GM21423 (cell line): ENCODE results near the gene AGBL3.

Experiments
- ATAC-seq: cut with Tn5 transposase; IDR thresholded peaks from one replicate; pipeline ENCODE4 v1.9.1; 2021; ENCODE audit warnings: mild to moderate bottlenecking, moderate library complexity; ENCODE audit not compliant: unreplicated experiment

The AGBL3 gene

DNA sequence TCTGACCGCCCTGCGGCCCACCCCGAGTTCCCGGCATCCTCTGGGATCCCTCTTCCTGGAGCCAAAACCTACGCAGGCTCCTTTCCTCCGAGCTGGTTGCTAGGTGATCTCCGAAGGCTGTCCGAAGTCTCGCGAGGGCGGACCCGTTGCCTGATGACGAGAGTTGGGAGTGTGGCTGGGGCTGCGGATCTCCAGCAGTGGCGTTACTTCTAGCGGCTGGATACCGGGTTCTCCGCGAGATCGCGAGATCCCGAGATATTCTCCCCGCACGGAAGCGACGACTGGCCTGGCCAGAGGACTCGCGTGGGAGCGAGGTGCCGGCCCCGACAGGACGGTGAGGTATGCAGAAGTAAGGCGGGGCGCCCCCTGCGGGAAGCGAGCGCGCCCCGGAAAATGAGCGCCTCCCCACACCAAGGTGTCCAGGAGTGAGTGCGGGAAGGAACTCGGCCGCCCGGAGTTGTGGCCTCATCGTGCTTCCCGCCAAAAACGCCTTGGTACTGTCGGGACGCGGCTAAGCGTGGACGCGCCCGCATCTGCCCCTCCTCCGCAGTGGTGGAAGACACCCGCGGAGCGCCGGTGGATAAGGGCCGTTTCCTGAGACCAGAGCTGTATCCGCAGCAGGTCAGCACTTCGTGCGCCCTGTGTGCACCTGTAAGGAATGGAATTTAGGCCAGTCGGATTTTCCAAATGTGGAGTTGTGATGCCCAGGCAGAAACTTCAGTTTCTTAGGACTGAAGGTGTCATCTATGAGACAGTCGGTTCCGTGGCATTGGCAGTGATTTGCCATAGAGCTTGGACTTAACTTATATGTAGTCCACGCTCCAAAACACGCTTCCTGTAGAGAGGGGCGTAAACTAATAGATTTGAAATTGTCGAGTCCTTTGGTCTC, at the start of gene AGBL3:
Gene AGBL3, plus strand, starts transcription at position 146 of the 889 bp plus-strand sequence. CDS start 1,426 bp downstream, outside the sequence.
- peak; percentile 88 for ATAC-seq

DNA sequence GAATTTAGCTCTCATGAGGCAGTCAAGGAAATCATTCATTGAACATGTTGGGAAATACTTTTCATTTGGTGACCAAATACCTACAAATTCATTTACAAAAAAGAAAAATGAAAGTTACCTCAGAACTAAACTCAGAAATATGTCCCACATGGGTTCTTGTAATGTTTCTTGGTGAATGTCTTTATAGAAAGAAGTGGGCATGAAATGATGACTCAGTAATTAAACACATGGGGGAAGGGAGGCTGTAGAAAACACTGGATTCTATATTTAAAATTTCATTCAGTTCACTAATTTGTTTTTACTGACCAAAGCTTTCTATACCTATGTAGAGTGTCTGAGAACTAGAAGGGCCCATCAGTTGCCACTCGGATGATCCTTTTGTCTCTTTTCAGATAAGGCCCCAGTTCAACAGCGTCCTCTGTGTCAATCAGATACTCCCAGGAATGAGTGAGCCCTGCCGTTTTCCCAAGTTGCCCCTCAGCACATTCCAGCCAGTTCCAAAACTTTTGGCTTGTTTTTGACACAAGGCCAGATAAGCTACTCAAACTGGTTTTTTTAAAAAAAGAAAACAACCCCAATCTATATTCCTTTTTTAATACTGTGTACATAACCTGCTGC, 49.3 kb upstream of the AGBL3 start:
- no peak for ATAC-seq

GRCh38 chr7:134938141-134938540, 48.2 kb upstream of the AGBL3 start:
- no peak for ATAC-seq

GRCh38 chr7:134939136-134939535, 47.2 kb upstream of the AGBL3 start:
- no peak for ATAC-seq

GRCh38 chr7:134940729-134941128, 45.6 kb upstream of the AGBL3 start:
- no peak for ATAC-seq

- no peak for ATAC-seq
Observed at GRCh38 chr7:134941185-134941900, 45.0 kb upstream of the AGBL3 start.

GRCh38 chr7:134941952-134942351, 44.4 kb upstream of the AGBL3 start:
- ATAC-seq: no peak

DNA sequence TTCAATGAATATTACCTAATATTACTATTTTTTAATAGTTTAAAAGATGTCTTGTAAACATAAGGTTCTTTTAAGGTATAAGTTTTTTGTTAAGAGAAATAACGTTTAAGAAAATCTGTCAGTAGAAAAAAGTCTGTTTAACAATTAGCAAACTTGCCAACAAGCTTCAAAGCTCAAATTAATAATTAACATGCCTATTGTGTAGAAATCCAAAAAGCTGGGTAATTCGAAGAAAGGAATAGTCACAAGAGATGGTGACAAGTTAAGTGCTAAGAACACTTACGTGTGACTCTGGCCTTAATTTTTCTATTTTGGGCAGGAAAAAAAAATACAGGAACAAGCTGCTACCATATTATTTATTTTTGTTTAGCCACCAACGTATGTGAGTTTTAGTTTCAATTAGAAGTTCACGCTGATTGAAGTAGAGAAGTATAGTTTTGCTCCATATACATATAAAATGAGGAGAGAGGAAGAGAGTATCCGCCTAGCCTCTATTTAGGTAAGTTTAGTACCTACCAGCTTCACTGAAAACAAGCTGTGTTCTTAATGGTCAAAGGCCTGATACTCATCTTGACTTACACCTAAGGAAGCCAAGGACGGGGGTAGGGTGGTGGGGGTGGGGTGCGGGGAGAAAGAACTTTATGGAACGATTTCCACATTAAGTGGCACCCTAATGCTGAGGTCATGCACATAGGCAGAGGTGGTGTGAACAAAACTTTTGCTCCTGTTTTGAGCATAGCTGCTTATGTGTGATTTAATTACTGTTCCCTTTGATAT, 43.4 kb upstream of the AGBL3 start:
- no peak for ATAC-seq

DNA sequence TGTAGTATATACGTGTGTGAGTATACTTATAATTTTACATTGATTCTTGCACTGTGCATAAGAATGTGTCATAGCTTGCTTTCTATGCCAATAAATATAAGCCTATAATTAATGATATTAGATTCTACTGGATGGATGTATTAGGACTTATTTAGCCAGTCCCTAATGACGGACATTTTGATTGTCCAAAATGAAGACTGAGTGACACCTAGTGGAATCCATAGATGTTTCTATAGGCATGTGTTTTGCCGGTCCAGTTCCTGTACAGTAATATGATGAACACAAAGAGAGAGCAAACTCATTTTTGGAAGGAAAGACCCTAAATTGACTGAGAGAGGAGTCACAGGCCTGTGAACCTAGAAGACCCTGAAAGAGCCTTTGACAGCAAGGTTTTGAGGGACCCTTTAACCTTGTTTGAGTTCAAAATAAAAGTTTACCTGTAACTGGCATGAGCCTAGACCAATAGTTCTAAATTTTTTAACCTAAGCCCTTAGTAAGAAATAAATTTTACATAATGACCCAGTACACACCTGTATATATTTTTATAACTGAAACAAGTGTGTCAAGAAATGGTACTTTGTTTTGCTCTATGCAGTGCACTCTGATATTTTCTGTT, 42.4 kb upstream of the AGBL3 start:
- peak; percentile 75 for ATAC-seq

GRCh38 chr7:134945691-134946090, 40.6 kb upstream of the AGBL3 start:
- no peak for ATAC-seq

GRCh38 chr7:134946260-134946659, 40.0 kb upstream of the AGBL3 start:
- ATAC-seq: no peak

GRCh38 chr7:134947329-134947728, 39.0 kb upstream of the AGBL3 start:
- ATAC-seq: no peak

- ATAC-seq: no peak
Observed at GRCh38 chr7:134947831-134948230, 38.5 kb upstream of the AGBL3 start.

- ATAC-seq: no peak
Observed at GRCh38 chr7:134948246-134948645, 38.1 kb upstream of the AGBL3 start.

DNA sequence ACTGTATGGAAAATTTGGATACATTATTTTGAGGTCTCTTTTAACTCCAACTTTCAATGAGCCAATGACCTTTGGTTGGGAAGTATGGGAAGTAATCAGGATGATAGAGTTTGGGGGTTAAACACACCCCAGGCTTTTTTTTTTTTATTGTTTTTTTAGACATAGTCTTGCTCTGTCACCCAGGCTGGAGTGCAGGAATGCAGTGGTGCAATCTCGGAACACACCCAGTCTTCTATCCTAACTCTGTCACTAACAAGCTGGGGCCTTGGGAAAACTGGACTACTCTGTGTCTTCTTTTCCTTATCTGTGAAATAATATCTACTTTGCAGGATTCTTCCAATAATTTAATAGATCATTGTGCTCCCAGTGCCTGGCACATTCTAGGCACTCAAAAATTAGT, 37.6 kb upstream of the AGBL3 start:
- ATAC-seq: no peak

- no peak for ATAC-seq
Observed at GRCh38 chr7:134949171-134949570, 37.1 kb upstream of the AGBL3 start.

GRCh38 chr7:134954197-134955082, 31.9 kb upstream of the AGBL3 start:
- no peak for ATAC-seq

GRCh38 chr7:134957005-134957404, 29.3 kb upstream of the AGBL3 start:
- ATAC-seq: no peak

DNA sequence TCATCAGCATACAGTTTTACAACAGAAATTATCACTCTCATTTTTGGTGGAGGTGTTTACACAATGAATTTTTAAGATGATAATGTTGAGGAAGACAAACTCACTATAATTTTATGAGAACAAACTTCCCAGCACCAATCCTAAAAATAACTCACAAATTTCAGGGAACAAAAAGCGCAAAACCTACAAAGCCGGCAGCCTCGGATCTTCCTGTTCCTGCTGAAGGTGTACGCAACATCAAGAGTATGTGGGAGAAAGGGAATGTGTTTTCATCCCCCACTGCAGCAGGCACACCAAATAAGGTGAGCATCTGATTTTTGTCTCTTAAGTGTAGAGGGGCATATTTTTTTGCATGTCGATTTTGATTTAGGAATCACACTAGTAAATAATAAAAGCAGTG, 26.5 kb upstream of the AGBL3 start:
- ATAC-seq: no peak
